ENCODE measurements around the gene ATP5IF1.

The ATP5IF1 gene

DNA sequence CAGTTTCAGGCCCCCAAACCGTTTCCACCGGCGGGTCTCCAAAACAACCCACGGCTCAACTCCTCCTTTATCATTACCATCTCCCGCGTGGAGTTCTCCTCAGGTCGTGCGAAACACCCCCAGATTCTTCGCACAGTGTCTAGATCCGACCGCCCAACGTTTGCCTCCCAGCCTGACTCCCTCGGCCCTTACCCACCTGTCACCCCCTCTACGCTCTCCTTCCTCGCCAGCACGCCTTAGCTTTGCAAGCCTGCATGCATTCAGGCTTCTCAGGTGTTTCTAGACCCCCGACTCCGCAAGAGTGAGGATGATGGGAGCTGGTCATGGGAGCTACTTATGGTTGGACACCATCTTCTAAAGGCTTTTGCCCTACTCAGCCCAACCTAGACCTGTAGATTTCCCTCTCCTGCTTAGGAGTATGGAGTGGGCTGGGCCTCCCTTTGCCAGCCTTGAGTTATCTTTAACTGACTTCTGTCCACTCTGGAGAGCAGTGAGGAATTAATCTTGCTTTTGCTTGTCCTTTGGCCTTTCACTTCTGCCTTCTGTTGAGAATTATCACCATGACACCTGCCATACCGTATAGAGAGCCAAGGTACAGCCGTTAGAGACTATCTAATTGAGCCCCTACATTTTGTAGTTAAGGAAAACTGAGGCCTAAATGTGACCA lies 865 bp downstream of the ATP5IF1 start:
- no peak for DNase-seq (ENCODE audit: low read depth)

DNA sequence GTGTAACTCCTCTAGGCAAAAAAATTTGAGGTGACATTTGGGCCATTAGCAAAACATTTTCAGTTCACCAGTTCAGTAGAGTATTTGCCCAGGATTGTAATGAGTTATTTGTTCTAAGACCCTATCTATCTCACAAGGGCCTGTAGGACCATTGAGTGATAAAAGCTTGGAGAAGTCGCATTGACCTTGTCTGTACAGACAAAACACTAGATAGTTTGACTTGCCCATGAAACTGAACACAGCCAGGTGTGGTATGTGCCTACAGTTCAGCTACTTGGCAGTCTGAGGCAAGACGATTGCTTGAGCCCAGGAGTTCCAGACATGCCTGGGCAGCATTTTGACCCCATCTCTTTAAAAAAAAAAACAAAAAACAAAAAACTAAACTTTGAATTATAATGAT lies 3.1 kb downstream of the ATP5IF1 start:
- DNase-seq (ENCODE audit: low read depth), result no peak

DNA sequence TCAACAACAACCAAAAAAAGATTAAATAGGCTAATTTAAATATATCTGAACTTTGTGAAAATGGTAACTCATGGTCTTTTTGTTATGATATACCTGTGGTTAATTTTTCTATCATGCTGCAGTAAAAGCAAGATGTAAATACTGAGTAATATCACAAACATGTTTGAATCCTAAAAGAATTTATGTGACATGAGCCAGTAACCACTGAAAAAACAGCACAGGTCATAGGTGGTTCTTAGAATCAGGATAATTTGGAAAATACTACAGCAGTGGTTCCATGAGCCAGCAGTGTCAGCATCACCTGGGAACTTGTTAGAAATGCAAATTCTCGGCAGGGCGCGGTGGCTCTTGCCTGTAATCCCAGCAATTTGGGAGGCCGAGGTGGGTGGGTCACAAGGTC lies 4.1 kb downstream of the ATP5IF1 start:
- no peak for DNase-seq (ENCODE audit: low read depth)

DNA sequence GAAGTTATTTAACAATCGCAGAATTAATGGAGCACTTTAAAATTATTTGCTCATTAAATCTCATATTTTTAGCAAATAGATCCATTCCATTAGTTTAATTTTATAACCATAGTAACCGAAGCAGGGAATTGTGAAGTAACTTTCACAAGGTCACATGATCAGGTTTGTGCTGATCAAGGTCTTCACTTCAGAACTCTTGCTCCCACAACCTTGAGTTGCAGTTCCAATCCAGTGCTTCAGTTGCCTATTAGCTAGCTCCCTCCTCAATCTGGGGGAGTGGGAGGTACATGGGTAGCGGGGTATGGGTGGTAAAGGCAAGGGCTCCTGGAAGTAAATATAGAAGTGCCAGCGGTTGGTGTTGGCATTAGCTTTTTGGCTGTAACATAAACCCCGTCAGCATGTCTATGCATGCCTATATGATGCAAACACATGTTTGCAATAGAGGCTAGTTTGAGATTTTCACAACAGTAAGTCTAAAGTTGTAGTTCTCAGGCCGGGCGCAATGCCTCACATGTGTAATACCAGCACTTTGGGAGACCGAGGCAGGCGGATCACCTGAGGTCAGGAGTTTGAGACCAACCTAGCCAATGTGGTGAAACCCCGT lies 5.8 kb downstream of the ATP5IF1 start:
- DNase-seq (ENCODE audit: low read depth), result no peak

DNA sequence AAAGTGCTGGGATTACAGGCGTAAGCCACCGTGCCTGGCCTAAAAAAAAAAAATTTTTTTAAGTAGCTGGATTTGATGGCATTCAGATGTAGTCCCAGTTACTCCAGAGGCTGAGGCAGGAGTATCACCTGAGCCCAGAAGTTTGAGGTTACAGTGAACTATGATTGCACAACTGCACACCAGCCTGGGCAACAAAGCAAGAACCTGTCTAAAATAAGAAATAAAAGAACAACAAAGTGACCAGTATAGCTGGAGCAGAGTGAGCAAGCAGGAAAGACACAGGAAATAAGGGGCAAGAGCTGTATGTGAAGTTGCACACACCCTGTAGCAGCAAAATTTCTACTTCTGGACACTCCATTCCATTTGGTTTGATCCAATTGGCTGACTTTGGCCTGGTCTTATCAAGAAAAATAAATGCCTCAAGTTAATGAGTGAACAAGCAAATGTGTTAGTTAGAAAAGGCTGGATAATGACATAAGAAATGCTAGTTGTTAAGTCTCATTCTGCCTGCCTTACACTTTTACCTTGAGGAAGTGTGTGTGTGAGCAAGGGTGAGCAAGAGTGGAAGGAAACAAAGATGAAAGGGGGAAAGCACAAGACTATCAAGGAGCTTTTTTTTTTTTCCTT lies 7.9 kb downstream of the ATP5IF1 start:
- no peak for DNase-seq (ENCODE audit: low read depth)

DNA sequence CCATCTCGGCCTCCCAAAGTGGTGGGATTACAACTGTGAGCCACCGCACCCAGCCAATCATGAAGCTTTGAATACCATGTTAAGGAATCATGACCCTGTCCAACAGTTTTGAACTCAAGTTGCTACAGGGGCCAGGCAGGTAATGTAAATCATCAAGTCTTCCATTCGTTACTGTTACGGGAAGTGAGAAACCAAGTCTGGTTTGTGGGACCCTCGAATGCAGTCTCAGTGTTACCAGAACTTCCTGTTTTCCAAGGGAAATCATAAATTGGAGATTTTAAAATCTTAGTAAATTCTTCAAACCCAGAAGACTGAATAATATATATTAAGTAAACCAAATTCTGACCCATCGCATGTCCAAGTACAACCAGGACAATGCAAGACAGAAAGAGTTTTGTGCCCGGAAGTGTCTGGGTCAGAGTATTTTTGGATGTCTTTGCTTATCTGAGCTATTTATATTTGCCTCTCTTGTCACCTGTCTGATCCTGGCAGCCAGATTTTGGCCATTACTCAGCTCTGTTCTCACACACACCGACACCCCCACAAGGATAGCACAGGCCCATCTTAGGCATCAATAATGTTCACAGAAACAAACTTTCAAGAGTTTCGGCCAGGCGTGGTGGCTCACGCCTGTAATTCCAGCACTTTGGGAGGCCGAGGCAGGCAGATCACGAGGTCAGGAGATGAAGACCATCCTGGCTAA lies 8.8 kb downstream of the ATP5IF1 start:
- no peak for DNase-seq (ENCODE audit: low read depth)

DNA sequence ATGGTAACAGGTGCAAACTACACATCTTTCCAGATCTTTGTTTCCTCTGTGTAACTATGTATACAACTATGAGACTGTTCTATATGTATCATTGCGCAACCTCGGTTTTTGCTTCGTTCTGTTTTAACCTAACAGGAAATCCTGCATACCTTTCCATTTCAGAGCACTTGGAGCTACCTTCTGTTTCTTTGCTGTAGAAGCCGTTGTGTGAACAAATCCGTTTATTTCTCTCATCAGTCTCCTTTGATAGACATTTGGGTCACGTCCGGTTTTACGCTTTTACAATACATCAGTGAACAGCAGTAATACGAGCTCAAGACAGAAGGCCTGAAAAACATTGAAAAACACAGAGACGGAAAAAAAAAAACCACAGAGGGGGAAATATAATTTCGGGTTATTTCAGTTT lies 10.5 kb downstream of the ATP5IF1 start:
- no peak for DNase-seq (ENCODE audit: low read depth)

DNA sequence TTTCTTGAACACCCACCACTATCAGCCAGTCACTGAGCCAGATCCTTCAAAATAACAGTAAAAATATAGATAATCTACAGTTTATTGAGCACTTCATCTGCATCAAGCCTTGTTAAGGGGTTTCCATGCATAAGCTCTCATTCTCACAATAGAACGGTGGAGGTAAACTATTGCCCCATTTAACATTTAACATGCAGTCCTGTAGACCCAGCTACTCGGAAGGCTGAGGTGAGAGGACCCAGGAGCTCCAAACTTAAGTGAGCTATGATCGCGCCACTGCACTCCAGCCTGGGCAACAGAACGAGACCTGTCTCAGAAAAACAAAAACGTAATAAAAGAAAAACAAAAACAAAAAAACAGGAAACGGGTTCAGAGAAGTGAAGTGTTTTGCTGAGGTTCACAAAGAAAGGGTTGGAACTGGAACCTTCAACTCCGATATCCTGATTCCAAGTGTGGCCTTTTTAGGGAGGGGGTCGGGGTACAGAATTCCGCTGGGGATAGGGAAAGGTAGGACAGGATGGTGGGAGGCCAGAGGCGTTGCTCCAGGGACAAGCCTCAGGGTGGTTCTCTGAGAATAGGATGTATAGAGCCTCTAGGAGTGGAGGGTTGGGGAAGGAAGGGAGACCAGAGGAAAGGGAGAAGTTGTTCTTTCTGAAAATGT lies 11.8 kb downstream of the ATP5IF1 start:
- DNase-seq (ENCODE audit: low read depth), result no peak

DNA sequence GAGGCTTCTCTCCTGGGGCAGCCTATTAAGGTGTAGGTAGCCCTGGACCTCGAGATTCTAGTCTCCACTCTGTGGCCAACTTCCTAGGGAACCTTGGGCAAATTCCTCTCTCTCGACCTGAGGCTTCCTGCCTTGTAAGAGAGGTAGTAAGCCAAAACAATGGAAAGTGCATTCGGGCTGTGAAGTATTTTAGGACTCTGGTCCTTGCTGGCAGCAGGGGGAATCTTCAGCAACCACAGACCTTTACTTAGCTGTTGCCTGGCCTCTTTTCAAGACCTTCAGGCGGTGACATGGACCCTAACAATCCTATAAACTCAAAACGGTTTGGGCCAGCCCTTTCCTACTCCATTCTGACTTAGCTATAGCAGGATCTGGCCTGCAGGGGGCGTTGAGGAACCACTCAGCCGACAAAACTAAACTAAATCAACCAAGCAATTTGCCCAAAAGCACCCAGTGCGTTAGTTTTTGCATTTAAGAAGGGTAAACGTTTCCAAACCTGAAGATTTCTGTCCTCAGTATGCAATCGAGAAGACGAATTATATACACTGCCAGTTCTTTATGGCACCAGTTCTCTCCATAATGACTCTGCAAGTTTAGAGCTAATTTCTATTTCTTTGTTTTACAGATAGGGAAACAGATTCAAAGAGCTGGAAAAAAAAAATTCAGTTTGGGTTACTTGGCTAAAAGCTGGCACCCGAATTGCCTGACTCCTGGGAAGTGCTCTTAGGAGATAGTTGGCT lies 12.5 kb downstream of the ATP5IF1 start:
- peak; percentile 59 for DNase-seq (ENCODE audit: low read depth)

DNA sequence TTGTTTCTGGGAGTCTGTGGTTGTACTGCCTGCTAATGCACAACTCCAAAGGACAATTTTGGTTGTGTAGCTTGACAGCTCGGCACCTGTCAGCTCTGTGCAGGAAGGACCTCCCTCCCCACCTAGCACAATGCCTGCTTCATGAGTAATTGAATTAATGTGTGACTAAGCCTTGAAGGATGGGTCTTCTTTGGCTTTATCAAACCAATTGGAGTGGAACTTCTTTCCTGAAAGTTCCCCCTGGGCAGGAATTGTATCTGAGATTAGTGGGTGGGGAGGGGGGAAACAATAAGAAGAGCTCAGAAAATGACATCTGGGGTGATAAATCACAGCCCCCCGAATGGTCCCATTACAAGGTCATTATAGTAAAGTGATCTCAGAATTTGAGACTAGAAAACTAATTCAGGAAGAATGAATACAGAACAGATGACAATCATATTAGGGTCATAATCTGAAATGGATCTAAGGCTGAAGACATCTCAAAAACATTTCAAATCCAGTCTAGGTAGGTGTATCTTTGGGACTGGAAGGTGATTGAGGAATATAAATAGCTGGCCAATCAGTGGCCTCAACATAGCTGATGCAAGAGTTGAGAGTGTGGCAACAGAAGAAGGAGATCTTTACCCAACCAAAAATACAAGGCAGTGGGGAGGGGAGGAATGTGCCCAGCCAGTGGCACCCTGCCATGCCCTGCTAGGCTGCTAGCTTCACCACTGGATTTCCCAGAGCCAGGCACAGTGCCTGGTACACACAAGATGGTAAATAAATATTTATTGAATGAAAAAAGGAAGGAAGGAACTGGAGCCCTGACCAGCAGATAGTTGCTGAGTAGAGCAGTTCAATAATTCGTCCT lies 13.3 kb downstream of the ATP5IF1 start:
- DNase-seq (ENCODE audit: low read depth), result no peak

DNA sequence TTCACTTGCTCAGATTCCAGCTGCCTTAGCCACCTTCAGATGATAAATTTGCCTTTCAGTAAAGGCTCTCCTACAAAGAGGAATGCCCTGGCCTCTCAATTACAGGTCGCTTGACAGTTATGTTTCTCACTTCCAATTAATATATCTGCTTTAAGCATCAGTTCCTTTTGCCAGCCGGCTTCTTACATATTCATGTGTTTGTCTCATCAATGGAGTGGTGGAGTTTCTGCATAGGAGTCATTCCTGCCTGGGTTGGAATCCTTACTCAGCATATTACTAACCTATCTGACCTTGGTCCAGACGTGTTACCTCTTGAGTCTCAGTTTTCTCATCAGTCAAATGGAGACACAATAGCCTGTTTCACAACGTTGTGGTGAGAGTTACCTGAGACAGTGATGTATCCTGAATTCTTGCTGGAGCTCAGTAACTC lies 14.0 kb downstream of the ATP5IF1 start:
- DNase-seq (ENCODE audit: low read depth), result no peak

DNA sequence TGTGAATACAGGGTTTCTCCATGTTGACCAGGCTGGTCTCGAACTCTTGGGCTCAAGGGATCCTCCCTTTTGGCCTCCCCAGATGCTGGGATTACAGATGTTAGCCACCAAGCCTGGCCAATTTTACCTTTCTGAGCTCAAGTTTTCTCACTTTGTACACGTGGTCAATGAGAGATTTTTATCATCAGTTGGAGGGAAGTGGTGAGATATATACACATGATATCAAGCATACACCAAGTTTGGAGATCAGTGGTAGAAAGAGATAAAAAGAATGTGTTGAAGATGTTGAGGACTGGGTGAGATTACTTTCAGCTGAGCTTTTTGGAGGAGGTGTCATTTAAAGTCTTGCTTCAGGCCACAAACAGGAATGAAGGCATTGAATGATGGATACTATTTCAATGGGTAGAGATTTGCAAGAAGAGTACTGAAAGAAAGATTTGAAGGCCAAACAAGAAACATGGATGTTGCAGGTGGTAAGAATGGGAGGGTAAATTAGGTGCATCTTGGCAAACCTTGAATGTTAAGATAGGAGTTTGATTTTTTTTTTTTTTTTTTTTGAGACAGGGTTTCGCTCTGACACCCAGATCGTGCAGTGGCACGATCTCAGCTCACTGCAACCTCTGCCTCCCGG lies 20.4 kb downstream of the ATP5IF1 start:
- DNase-seq (ENCODE audit: low read depth), result no peak

DNA sequence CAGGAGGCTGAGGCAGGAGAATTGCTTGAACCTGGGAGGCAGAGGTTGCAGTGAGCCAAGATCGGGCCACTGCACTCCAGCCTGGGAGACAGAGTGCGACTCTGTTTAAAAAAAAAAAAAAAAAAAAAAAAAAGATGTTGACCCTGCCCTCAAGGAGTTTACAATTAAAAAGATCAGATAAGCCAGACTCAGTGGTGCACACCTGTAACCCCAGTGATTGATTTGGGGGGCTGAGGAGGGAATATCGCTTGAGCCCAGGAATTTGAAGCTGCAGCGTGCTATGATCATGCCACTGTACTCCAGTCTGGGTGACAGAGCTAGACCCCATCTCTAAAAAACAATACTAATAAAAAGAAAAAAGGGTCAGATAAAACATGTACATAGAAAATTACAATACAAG lies 21.8 kb downstream of the ATP5IF1 start:
- no peak for DNase-seq (ENCODE audit: low read depth)

DNA sequence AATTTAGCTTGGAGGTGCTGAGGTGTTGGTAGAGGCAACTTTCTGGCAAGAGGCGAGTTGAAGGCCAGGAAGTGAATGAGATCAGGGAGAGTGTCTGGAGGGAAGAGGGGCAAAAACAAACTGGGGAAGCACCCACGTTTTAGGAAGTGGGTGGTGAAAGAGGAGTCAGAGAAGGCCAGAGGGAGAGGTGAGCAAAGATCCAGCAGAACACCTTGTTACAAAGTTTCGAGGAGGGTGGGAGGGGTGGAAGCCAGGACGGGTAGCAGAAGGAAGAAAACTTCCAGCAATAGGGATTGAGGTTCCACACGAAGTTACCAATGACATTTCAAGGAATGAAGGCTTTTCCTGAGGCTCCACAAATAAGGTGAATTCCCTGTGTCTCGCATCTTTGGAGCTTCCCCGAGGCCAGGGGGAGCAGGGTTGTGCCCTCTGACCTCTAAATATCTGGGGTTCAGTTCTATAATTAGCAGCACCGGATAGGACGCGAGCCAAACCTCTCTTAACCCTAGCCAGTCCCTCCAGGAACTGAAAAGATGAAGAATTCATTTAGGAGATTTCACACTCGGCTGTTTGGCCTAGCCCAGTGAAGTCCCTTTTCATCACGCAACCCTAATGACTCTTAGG lies 22.8 kb downstream of the ATP5IF1 start:
- DNase-seq (ENCODE audit: low read depth), result no peak

DNA sequence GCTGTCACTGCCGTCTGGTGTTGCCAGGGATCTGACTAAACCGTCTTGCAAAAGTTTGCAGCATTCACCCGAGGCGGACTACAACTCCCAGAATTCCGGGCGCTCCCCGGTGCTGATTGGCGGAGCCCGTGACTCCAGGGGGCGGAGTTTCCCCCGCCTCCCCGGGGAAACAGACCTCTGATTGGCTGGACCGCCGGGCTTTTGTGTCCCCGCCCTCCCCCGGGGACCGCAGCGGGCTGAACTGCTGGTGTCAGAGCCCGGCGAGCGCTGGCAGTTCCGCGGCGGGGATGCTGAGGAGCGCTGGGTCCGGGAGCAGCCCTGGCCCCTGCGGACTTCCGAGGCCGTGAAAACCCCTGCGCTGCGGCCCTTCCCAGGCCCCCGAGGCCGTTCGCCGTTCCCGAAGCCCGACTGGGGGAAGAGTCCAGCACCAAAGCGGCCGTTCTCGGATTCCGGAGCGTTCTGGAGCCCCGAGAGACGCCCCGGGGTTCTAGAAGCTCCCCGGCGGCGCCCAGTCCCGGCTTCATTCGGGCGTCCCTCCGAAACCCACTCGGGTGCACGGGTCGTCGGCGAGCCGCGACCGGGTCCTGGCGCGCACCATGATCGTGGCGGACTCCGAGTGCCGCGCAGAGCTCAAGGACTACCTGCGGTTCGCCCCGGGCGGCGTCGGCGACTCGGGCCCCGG lies 23.5 kb downstream of the ATP5IF1 start, which contains the start of gene SESN2:
Gene SESN2, plus strand, starts transcription at position 267 of the 682 bp plus-strand sequence. Its CDS starts 330 bp downstream, at position 597.
- peak; percentile 98 for DNase-seq (ENCODE audit: low read depth)

DNA sequence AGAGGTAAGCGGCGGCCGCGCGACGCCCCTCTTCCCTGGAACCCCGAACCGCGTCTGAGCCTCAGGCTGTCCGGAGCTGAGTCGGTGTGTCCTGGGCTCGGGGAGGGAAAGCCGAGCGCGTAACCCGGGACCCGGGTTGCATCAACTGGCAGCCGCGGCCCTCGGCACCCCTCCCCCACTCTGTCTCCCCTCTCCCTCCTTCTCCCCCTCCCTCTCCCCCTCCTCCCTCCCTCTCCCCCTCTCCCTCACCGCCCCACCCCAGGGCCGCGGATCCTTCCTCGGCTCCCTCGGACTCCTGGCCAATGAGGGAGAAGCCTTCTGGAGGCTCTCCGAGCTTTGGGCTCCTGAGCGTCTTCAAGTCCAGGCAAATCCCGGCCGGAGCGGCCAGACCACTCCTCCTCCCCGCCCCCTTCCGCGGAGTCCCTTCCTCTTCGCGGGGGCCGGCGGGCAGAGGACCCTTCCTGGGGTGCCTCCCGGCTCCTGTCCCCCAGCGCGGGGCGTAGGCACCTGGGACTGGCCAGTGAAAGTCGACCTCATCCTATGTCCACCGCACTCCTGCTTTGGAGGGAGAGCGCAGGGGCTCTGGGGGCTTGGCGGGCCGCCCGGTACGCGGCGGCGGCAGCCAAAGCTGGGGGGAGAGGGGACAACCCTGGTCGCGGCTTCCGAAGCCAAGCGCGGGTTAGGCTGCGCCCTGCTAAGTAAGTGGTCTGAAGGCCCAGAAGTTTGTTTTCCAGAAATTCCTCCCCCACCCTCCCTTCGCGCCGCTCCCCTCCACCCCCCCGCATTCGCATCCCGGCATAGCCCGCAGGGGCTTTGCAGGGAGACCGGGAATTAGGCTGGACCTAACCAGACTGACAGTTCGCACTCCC lies 24.2 kb downstream of the ATP5IF1 start:
- no peak for DNase-seq (ENCODE audit: low read depth)

DNA sequence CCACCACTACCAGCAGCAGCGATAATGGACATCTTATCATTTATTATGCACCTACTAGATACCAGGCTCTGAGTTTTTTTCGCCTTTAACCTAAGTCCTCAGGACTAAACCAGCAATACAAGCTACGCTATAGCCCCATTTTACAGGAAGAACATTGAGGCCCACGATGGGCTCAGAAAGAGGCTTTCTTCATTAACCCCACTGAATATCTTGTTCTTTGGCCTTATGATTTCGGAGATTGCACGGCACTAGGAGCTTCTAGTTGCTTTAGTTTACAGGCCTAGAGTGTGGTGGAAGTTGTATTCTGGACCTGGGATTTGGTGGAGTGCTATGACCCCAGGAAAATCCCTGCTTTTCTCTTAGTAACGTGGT lies 24.9 kb downstream of the ATP5IF1 start:
- no peak for DNase-seq (ENCODE audit: low read depth)

DNA sequence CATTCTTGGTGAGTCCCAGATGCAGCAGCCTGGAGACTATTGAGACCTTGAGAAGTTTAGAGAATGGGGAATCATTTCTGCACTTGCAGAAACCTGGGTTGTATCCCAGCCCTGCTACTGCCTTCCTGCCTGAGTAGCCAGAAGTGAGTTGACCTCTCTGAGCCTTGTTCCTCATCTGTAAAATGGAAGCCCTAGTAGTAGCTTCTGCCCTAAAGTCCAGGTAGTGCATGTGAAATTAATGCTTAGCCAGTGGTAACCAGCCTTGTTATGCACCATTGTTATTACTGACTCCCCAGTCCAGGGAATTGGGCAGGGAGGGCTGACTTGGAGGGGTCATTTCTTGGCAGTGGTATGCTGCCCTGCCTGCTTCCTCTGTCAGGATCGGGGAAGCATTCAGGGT lies 29.0 kb downstream of the ATP5IF1 start:
- no peak for DNase-seq (ENCODE audit: low read depth)

Measured in stimulated activated CD8-positive, alpha-beta memory T cell treated with anti-CD3 and anti-CD28 coated beads, Interleukin-12 subunit alpha, Interleukin-12 subunit beta, amount 100 ng/mL, for 4 hours (primary cell).